ENCODE measurements around the gene PCDHA7. TPM values are rescaled to one million over a fixed set of nuclear protein-coding genes. Genes with fewer than 3 reads are reported as not detected.
"Not testable (repeated sequence)": the region's sequence is repeated elsewhere in the genome, so short reads cannot be mapped to it uniquely, and the experiment has no call there.

Gene PCDHA7
- total RNA-seq, 1 experiment from 2014 or later = not detected

DNA sequence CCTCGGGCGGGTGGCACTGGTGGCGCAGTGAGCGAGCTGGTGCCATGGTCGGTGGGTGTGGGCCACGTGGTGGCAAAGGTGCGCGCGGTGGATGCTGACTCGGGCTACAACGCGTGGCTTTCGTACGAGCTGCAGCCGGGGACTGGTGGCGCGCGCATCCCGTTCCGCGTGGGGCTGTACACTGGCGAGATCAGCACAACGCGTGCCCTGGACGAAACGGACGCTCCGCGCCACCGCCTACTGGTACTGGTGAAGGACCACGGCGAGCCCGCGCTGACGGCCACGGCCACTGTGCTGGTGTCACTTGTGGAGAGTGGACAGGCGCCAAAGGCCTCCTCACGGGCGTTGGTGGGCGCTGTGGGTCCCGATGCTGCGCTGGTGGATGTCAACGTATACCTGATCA is 25.2 kb upstream of the PCDHA7 start:
- CTCF ChIA-PET = no interaction called here
- H3K4me3 Mint-ChIP-seq (ENCODE audit: unreplicated experiment) = no peak overlapping the region
- Histone ChIP-seq H3K4me1 (no peaks in the 10 kb centered on the region), H3K9me3 (no peaks in the 10 kb centered on the region), H3K4me3 (ENCODE audit: low read depth, low read length) (no peak overlapping the region), H3K36me3 (ENCODE audit: control insufficient read depth, insufficient read depth, low read length) (no peaks in the 10 kb centered on the region), H3K27me3 (replicated peaks; ENCODE audit: control insufficient read depth, insufficient read depth, low read length) (no peaks in the 10 kb centered on the region)
- no TSS peak for BruUV-seq (replicated peaks)
- intact Hi-C loops (cut with micrococcal nuclease; ENCODE audit: unreplicated experiment) = no loop called here
- no peaks in the 10 kb centered on the region for H3K4me1 Mint-ChIP-seq (ENCODE audit: low read depth, unreplicated experiment)
- peaks cover 21% of the 10 kb centered on the region for H3K9me3 Mint-ChIP-seq (ENCODE audit: unreplicated experiment)
- TF ChIP-seq, protein P1, sequence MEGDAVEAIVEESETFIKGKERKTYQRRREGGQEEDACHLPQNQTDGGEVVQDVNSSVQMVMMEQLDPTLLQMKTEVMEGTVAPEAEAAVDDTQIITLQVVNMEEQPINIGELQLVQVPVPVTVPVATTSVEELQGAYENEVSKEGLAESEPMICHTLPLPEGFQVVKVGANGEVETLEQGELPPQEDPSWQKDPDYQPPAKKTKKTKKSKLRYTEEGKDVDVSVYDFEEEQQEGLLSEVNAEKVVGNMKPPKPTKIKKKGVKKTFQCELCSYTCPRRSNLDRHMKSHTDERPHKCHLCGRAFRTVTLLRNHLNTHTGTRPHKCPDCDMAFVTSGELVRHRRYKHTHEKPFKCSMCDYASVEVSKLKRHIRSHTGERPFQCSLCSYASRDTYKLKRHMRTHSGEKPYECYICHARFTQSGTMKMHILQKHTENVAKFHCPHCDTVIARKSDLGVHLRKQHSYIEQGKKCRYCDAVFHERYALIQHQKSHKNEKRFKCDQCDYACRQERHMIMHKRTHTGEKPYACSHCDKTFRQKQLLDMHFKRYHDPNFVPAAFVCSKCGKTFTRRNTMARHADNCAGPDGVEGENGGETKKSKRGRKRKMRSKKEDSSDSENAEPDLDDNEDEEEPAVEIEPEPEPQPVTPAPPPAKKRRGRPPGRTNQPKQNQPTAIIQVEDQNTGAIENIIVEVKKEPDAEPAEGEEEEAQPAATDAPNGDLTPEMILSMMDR (IDR thresholded peaks at IDR 0.05; ENCODE audit: insufficient read depth in 1 of 2, low read depth in 1 of 2, low read length in 1 of 2, severe bottlenecking in 1 of 2, unreplicated experiment in 1 of 2) = no peak
- no peaks in the 10 kb centered on the region for H3K36me3 Mint-ChIP-seq (ENCODE audit: insufficient read depth, unreplicated experiment)
- POLR2A ChIA-PET = no interaction called here
- no peak for DNase-seq
- no peak overlapping the region for H3K27ac Mint-ChIP-seq (ENCODE audit: unreplicated experiment)
- H3K27me3 Mint-ChIP-seq (ENCODE audit: insufficient read depth, unreplicated experiment) = no peaks in the 10 kb centered on the region

- H3K27ac Mint-ChIP-seq (ENCODE audit: unreplicated experiment) = no peak within 1 kb of the TSS
- H3K36me3 Mint-ChIP-seq (ENCODE audit: insufficient read depth, unreplicated experiment) = no peaks in the 10 kb centered on the region
- intact Hi-C loops (cut with micrococcal nuclease; ENCODE audit: unreplicated experiment) = no loop called here
- TF ChIP-seq, protein P1 (IDR thresholded peaks at IDR 0.05; ENCODE audit: insufficient read depth in 1 of 2, low read depth in 1 of 2, low read length in 1 of 2, severe bottlenecking in 1 of 2, unreplicated experiment in 1 of 2) = no peak
- ChIA-PET CTCF (no interaction called here), POLR2A (no interaction called here)
- DNase-seq = no peak
- H3K36me3 ChIP-seq (ENCODE audit: control insufficient read depth, insufficient read depth, low read length) = no peaks in the 10 kb centered on the region
- H3K27me3 ChIP-seq (replicated peaks; ENCODE audit: control insufficient read depth, insufficient read depth, low read length) = no peaks in the 10 kb centered on the region
- H3K4me3 ChIP-seq (ENCODE audit: low read depth, low read length) = no peak within 1 kb of the TSS
- no peaks in the 10 kb centered on the region for H3K9me3 ChIP-seq
- BruUV-seq (replicated peaks) = no TSS peak
- H3K4me1 ChIP-seq = no peaks in the 10 kb centered on the region
- H3K4me3 Mint-ChIP-seq (ENCODE audit: unreplicated experiment) = no peak within 1 kb of the TSS
- H3K4me1 Mint-ChIP-seq (ENCODE audit: low read depth, unreplicated experiment) = no peaks in the 10 kb centered on the region
- H3K27me3 Mint-ChIP-seq (ENCODE audit: insufficient read depth, unreplicated experiment) = no peaks in the 10 kb centered on the region
- peaks cover 6% of the 10 kb centered on the region for H3K9me3 Mint-ChIP-seq (ENCODE audit: unreplicated experiment)
These were observed 12.4 kb upstream of the PCDHA7 start, which contains the start of gene PCDHA5 for GRCh38 chr5:140821375-140822280. PCDHA5 (plus strand) TSS chr5:140821613.

DNA sequence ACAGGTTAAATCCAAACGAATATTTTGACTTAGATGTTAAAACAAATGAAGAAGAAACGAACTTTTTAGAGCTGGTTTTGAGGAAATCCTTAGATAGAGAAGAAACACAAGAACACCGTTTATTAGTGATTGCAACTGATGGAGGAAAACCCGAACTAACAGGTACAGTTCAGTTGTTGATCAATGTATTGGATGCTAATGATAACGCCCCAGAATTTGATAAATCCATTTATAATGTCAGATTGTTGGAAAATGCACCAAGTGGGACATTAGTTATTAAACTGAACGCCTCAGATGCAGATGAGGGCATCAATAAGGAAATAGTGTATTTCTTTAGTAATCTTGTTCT is 11.8 kb upstream of the PCDHA7 start:
- TF ChIP-seq, protein P1 (IDR thresholded peaks at IDR 0.05; ENCODE audit: insufficient read depth in 1 of 2, low read depth in 1 of 2, low read length in 1 of 2, severe bottlenecking in 1 of 2, unreplicated experiment in 1 of 2) = no peak
- H3K4me3 Mint-ChIP-seq (ENCODE audit: unreplicated experiment) = no peak overlapping the region
- POLR2A ChIA-PET = no interaction called here
- Histone ChIP-seq H3K36me3 (ENCODE audit: control insufficient read depth, insufficient read depth, low read length) (no peaks in the 10 kb centered on the region), H3K9me3 (no peaks in the 10 kb centered on the region), H3K4me3 (ENCODE audit: low read depth, low read length) (no peak overlapping the region), H3K4me1 (no peaks in the 10 kb centered on the region), H3K27me3 (replicated peaks; ENCODE audit: control insufficient read depth, insufficient read depth, low read length) (no peaks in the 10 kb centered on the region)
- H3K9me3 Mint-ChIP-seq (ENCODE audit: unreplicated experiment) = peaks cover 8% of the 10 kb centered on the region
- intact Hi-C loops (cut with micrococcal nuclease; ENCODE audit: unreplicated experiment) = no loop called here
- DNase-seq = no peak
- H3K4me1 Mint-ChIP-seq (ENCODE audit: low read depth, unreplicated experiment) = no peaks in the 10 kb centered on the region
- CTCF ChIA-PET = no interaction called here
- no peaks in the 10 kb centered on the region for H3K36me3 Mint-ChIP-seq (ENCODE audit: insufficient read depth, unreplicated experiment)
- no peaks in the 10 kb centered on the region for H3K27me3 Mint-ChIP-seq (ENCODE audit: insufficient read depth, unreplicated experiment)
- H3K27ac Mint-ChIP-seq (ENCODE audit: unreplicated experiment) = no peak overlapping the region
- no TSS peak for BruUV-seq (replicated peaks)

- H3K4me3 Mint-ChIP-seq (ENCODE audit: unreplicated experiment); H3K36me3 ChIP-seq (ENCODE audit: control insufficient read depth, insufficient read depth, low read length); H3K4me3 ChIP-seq (ENCODE audit: low read depth, low read length); POLR2A ChIA-PET; H3K9me3 Mint-ChIP-seq (ENCODE audit: unreplicated experiment); H3K36me3 Mint-ChIP-seq (ENCODE audit: insufficient read depth, unreplicated experiment); CTCF ChIA-PET; intact Hi-C loops (cut with micrococcal nuclease; ENCODE audit: unreplicated experiment); H3K27me3 ChIP-seq (replicated peaks; ENCODE audit: control insufficient read depth, insufficient read depth, low read length); H3K27me3 Mint-ChIP-seq (ENCODE audit: insufficient read depth, unreplicated experiment); BruUV-seq (replicated peaks); H3K27ac Mint-ChIP-seq (ENCODE audit: unreplicated experiment); H3K9me3 ChIP-seq; H3K4me1 Mint-ChIP-seq (ENCODE audit: low read depth, unreplicated experiment); DNase-seq; H3K4me1 ChIP-seq: not testable (repeated sequence)
These were observed 11.1 kb upstream of the PCDHA7 start for GRCh38 chr5:140822969-140823368.

Data from Caco-2 (cell line).